NB4 (cell line): ENCODE data around the gene FTO.

Source experiments
- DNase-seq: peaks from one replicate; pipeline ENCODE4 v3.0.0; 2010; ENCODE audit warnings: low read depth
- H3K4me3 ChIP-seq: one replicate; pipeline ENCODE4 v1.5.1; 2011; ENCODE audit warnings: mild to moderate bottlenecking, low read depth, low read length, moderate library complexity
- MYC ChIP-seq: IDR thresholded peaks from 2 replicates; pipeline ENCODE4 v1.6.1; 2011; ENCODE audit warnings: low read depth, low read length
- POLR2A ChIP-seq: IDR thresholded peaks from 2 replicates; pipeline ENCODE4 v1.6.1; 2011; ENCODE audit warnings: mild to moderate bottlenecking; ENCODE audit not compliant: insufficient read length; ENCODE audit errors: extremely low read depth
- TF ChIP-seq, protein P1 (sequence below): IDR thresholded peaks from 2 replicates; pipeline ENCODE4 v1.6.1; 2011; ENCODE audit warnings: low read depth, low read length
- TF ChIP-seq, protein P2 (sequence below): IDR thresholded peaks from one replicate; pipeline ENCODE4 v1.5.1; 2012; ENCODE audit warnings: low read depth, low read length

Gene FTO

DNA sequence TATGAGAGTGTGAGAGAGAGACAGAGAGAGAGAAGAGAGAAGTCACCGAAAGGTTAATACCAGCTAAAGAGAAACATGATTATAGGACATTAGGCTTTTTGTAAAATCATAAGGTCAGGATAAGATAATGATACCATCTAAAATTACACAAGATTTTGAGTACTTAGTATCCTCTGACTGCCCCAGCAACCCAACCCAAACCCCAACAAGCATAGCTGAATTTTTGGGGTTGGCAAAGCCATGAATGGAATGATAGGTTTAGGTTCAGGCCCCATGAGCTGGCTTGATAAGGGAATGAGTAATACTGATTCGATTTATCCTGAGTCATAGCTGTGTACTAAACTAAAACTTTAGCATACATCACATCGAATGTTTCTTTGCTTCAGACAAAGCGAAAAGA is 323.1 kb downstream of the FTO start:
- TF ChIP-seq, protein P1, sequence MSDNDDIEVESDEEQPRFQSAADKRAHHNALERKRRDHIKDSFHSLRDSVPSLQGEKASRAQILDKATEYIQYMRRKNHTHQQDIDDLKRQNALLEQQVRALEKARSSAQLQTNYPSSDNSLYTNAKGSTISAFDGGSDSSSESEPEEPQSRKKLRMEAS = no peak
- TF ChIP-seq, protein P2, sequence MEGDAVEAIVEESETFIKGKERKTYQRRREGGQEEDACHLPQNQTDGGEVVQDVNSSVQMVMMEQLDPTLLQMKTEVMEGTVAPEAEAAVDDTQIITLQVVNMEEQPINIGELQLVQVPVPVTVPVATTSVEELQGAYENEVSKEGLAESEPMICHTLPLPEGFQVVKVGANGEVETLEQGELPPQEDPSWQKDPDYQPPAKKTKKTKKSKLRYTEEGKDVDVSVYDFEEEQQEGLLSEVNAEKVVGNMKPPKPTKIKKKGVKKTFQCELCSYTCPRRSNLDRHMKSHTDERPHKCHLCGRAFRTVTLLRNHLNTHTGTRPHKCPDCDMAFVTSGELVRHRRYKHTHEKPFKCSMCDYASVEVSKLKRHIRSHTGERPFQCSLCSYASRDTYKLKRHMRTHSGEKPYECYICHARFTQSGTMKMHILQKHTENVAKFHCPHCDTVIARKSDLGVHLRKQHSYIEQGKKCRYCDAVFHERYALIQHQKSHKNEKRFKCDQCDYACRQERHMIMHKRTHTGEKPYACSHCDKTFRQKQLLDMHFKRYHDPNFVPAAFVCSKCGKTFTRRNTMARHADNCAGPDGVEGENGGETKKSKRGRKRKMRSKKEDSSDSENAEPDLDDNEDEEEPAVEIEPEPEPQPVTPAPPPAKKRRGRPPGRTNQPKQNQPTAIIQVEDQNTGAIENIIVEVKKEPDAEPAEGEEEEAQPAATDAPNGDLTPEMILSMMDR = no peak
- TF ChIP-seq POLR2A (no peak), MYC (no peak)
- no peak for DNase-seq
- H3K4me3 ChIP-seq = no peak overlapping the region

DNA sequence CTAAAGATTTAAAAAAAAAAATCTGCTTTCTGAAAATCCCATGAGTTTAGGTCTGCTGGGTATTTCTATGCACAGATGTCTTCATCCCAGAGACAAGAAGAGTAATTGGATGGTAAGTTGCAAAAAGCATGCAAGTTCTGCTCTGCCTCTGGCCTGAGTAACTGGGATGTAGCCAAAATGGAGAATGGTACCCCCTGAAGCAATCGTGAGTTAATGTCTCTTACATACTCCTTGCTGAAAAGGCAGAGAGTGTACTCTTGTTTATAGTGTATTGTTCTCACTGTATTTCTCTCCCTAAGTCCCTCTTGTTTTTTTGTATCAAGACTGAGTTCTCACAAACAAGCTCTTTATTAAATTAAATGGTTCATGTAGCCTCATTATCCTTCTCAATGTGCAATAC is 323.6 kb downstream of the FTO start:
- DNase-seq = no peak
- TF ChIP-seq, protein P1 = no peak
- TF ChIP-seq, protein P2 = no peak
- TF ChIP-seq MYC (no peak), POLR2A (no peak)

DNA sequence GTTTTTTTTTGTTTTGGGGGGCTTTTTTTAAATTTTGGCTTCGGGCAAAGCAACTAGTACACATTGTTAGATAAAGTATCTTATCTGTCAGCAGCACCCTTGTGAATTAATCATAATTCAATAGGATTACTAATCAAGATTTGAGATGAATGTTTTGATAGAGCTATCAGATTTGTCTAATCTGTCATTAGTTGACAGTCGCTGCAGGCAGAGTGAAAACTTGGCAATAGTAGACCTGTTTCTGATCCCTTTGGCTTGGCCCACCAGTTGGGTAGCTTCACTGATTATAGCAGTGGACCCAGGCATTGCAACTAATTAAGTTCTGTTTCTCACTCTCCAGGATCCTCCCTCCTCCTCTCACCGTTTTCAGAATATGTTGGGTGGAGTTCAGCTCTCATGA is 324.0 kb downstream of the FTO start:
- no peak overlapping the region for H3K4me3 ChIP-seq
- DNase-seq = no peak
- no peak for TF ChIP-seq POLR2A
- TF ChIP-seq, protein P1 = no peak
- no peak for TF ChIP-seq MYC
- TF ChIP-seq, protein P2 = no peak

More for the DNA sequence above, 323.6 kb downstream of the FTO start:
- H3K4me3 ChIP-seq = no peak overlapping the region

DNA sequence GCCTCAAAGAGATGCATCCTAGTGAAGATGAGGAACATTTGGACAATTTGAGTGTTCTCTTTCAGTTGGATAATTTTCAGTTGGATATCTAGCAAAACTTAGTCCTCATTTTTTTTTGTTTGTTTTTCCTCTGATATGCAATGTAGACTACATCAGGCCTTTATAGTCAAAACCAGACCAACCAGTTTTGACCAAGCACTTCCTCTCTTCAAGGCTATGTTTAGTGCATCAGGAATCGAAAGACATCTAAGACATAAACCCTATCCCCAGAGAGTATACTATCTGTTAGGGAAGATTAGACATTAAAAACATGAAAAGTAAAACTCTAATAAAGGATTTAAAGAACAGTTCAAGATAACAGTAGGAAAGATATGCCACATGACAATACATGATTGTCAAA is 326.5 kb downstream of the FTO start:
- TF ChIP-seq, protein P1 = no peak
- TF ChIP-seq POLR2A (no peak), MYC (no peak)
- TF ChIP-seq, protein P2 = no peak
- DNase-seq = no peak
- no peak overlapping the region for H3K4me3 ChIP-seq

DNA sequence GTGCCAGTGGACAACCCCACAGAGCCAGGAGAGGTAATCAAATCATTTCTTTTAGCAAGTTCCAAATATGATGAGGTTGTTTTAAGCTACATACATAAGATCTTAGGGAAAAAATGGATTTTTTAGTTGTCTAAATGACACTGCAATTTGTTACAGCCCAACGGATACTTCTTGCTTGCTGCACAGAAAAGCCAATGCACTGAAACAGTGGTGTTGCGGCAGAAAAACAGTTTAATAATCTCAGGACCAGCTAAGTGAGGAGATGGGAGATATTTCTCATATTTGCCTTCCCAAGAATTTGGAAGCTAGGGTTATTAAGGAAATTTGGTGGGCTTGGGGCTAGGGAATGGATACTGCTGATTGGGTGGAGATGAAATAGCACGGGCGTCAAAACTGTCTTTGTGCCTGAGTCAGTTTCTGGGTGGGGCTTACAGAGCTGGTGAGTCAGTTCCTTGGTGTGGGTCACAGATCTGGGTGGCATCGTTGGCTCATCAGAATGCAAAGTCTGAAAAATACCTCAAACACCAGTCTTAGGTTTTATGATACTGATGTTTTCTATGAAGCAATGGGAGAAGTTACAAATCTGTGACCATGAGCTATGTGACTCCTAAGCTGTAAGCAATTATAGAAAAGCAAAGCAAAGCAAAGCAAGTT is 327.3 kb downstream of the FTO start:
- H3K4me3 ChIP-seq = no peak overlapping the region
- DNase-seq = peak; percentile 11
- TF ChIP-seq POLR2A = no peak
- TF ChIP-seq, protein P2 = no peak
- TF ChIP-seq, protein P1 = no peak
- no peak for TF ChIP-seq MYC
